Neural cell (in vitro differentiated cells): Measurements from ENCODE around the gene CRTC1.

ENCODE experiments used
- CTCF ChIP-seq: fragments of 450-650 bp; IDR thresholded peaks from 2 replicates; pipeline ENCODE4 v1.5.1; 2014; ENCODE audit warnings: antibody characterized with exemption, mild to moderate bottlenecking, moderate library complexity; ENCODE audit not compliant: poor library complexity, severe bottlenecking
- POLR2AphosphoS5 ChIP-seq: IDR thresholded peaks from 2 replicates; pipeline ENCODE4 v1.6.1; 2012

- TF ChIP-seq CTCF (no peak), POLR2AphosphoS5 (no peak)
Observed at GRCh38 chr19:18644196-18645034, 39.1 kb upstream of the CRTC1 start.
